Hepatocyte (in vitro differentiated cells): Measurements from ENCODE around the gene JADE1. TPM values are rescaled to one million over a fixed set of nuclear protein-coding genes. Genes with fewer than 3 reads are reported as not detected.
A peak's percentile ranks its signal among the peaks of the same experiment; 100 is the strongest.

Source experiments
- DNase-seq: peaks from one replicate; pipeline ENCODE4 v3.0.0-alpha.2; 2016; ENCODE audit warnings: low spot score
- H2AFZ ChIP-seq: fragments of 200-600 bp; sonication (generic); 2 replicates; pipeline ENCODE4 v1.6.0; 2016; ENCODE audit warnings: antibody characterized with exemption, mild to moderate bottlenecking
- H3K27ac ChIP-seq: fragments of 200-600 bp; sonication (generic); 2 replicates; pipeline ENCODE4 v1.5.1; 2016; ENCODE audit warnings: mild to moderate bottlenecking
- H3K27me3 ChIP-seq: fragments of 200-600 bp; sonication (generic); 2 replicates; pipeline ENCODE4 v1.6.1; 2016
- H3K36me3 ChIP-seq: fragments of 200-600 bp; sonication (generic); replicated peaks from 2 replicates; pipeline ENCODE4 v1.5.1; 2016; ENCODE audit warnings: low read depth; ENCODE audit not compliant: insufficient read depth
- H3K4me1 ChIP-seq: fragments of 200-600 bp; sonication (generic); 2 replicates; pipeline ENCODE4 v1.5.1; 2016; ENCODE audit warnings: mild to moderate bottlenecking, moderate library complexity; ENCODE audit not compliant: insufficient read depth
- H3K4me2 ChIP-seq: fragments of 200-600 bp; sonication (generic); 2 replicates; pipeline ENCODE4 v1.6.0; 2016
- H3K4me3 ChIP-seq: fragments of 200-600 bp; sonication (generic); 2 replicates; pipeline ENCODE4 v1.5.1; 2016; ENCODE audit warnings: mild to moderate bottlenecking
- H3K79me2 ChIP-seq: fragments of 200-600 bp; sonication (generic); 2 replicates; pipeline ENCODE4 v1.6.0; 2017; ENCODE audit warnings: mild to moderate bottlenecking
- H3K9me2 ChIP-seq: fragments of 200-600 bp; sonication (generic); replicated peaks from 2 replicates; pipeline ENCODE4 v1.6.0; 2017; ENCODE audit warnings: mild to moderate bottlenecking; ENCODE audit not compliant: insufficient read depth
- H3K9me3 ChIP-seq: fragments of 200-600 bp; sonication (generic); 2 replicates; pipeline ENCODE4 v1.5.1; 2016; ENCODE audit warnings: low read depth, mild to moderate bottlenecking
- H4K20me1 ChIP-seq: fragments of 200-600 bp; sonication (generic); 2 replicates; pipeline ENCODE4 v1.6.0; 2016; ENCODE audit warnings: mild to moderate bottlenecking; ENCODE audit not compliant: insufficient read depth, poor library complexity, severe bottlenecking
- CTCF ChIP-seq: fragments of 200-600 bp; sonication (generic); IDR thresholded peaks from 2 replicates; pipeline ENCODE4 v1.5.1; 2016; ENCODE audit warnings: antibody characterized with exemption, mild to moderate bottlenecking; ENCODE audit not compliant: poor library complexity
- EZH2 ChIP-seq: fragments of 200-600 bp; sonication (generic); IDR thresholded peaks from 2 replicates; pipeline ENCODE4 v1.6.1; 2016; ENCODE audit warnings: antibody characterized with exemption, mild to moderate bottlenecking, borderline replicate concordance
- EZH2phosphoT487 ChIP-seq: fragments of 200-600 bp; sonication (generic); IDR thresholded peaks from one replicate; pipeline ENCODE4 v1.6.1; 2018; ENCODE audit warnings: antibody characterized with exemption, mild to moderate bottlenecking, low read depth, moderate library complexity; ENCODE audit not compliant: unreplicated experiment, severe bottlenecking
- WGBS: methylation state at CpG from one replicate; pipeline ENCODE4 v1.1.6; 2016; ENCODE audit warnings: low lambda C conversion rate; ENCODE audit errors: missing lambda C conversion rate; 5-methylcytosine and 5-hydroxymethylcytosine counted together
- polyA plus RNA-seq: library from polyadenylated mRNA; unstranded; fragments of >200 nt; fragmentation: Nextera tagmentation; extraction: Ambion mirVana; gene quantifications from 2 replicates; pipeline ENCODE4 v1.2.1, GENCODE V29; 2016
- total RNA-seq: library from RNA; depleted of rRNA; stranded (reverse); fragments of >200 nt; gene quantifications from 2 replicates; pipeline ENCODE4 v1.2.3, GENCODE V29; 2014

JADE1 gene
- total and polyA plus RNA-seq, 2 experiments from 2014 or later = 21.0 to 27.7 TPM

DNA sequence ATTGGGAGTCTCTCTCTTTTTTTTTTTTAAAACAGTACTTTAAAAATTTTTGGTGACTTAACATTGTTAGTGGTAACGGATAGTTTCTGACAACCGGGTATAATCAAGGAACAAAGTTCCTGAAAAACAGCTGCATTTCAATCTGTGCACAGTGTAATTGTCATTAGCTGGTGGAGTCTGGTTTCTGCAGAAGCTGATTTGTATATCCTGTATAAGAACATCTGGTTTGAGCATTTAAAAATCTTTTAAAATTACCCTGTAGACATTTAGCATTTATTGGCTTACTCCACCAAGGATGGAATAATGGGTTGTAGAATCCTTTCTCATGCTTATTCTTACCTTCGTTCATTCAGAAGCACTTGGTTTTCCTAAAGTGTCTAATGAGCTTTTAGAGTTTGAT lies 11.2 kb downstream of the JADE1 start:
- TF ChIP-seq EZH2 (no peak), CTCF (no peak), EZH2phosphoT487 (no peak)
- no peaks in the 10 kb centered on the region for H3K27me3 ChIP-seq
- H3K36me3 ChIP-seq = no peaks in the 10 kb centered on the region
- DNase-seq = no peak
- 40% methylated on average over 3 of the region's 3 CpGs for WGBS
- H3K9me3 ChIP-seq = no peaks in the 10 kb centered on the region
- H3K9me2 ChIP-seq = no peaks in the 10 kb centered on the region
- no peak overlapping the region for H2AFZ ChIP-seq
- H3K4me3 ChIP-seq = no peak overlapping the region
- peak overlapping the region; percentile 4 for H3K4me2 ChIP-seq
- peaks cover 28% of the 10 kb centered on the region for H3K4me1 ChIP-seq
- H3K27ac ChIP-seq = peak overlapping the region; percentile 20
- H3K79me2 ChIP-seq = peaks cover 94% of the 10 kb centered on the region
- H4K20me1 ChIP-seq = peaks cover 15% of the 10 kb centered on the region

GRCh38 chr4:128821151-128821550 lies 11.7 kb downstream of the JADE1 start:
- Histone ChIP-seq H3K79me2 (peaks cover 94% of the 10 kb centered on the region), H3K4me2 (peak overlapping the region; percentile 4), H4K20me1 (peaks cover 12% of the 10 kb centered on the region), H3K27ac (peak overlapping the region; percentile 19), H2AFZ (no peak overlapping the region), H3K9me2 (no peaks in the 10 kb centered on the region), H3K9me3 (no peaks in the 10 kb centered on the region), H3K27me3 (no peaks in the 10 kb centered on the region), H3K4me1 (peaks cover 33% of the 10 kb centered on the region), H3K36me3 (no peaks in the 10 kb centered on the region), H3K4me3 (no peak overlapping the region)
- 55% methylated on average over 2 of the region's 2 CpGs for WGBS
- no peak for DNase-seq
- no peak for TF ChIP-seq CTCF
- TF ChIP-seq EZH2 = no peak
- TF ChIP-seq EZH2phosphoT487 = no peak

DNA sequence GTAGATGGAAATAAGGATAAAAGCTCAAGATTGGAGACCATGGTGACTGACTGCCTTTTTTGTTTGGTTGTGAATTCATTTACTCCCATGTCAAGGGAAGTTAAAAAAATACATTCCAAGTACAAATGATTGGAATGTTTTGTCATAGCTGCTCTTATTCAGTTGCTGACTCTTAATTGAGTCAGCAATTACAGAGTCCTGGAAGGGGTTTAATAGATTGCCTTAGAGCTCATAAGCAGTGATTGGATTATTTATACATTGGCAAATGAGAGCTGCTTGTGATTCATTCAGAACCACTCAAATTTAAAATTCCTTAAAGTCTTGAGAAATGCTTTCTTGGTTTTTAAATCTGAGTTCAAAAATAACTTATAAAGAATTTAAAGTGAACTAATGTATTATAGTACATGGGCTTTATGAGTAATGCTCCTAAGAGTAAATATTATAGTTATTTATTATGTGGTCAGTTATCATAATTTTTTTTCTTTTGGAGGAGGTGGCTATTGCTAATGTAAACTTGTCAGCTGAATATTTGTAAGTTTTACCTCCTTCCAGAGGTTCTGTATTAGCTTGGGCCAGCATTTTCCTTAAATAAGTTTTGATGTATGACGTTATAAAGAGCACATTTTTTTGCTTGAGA lies 13.6 kb downstream of the JADE1 start:
- DNase-seq = no peak
- Histone ChIP-seq H3K4me3 (no peak overlapping the region), H3K27me3 (no peaks in the 10 kb centered on the region), H3K9me2 (no peaks in the 10 kb centered on the region), H4K20me1 (peaks cover 9% of the 10 kb centered on the region), H3K27ac (peak overlapping the region; percentile 0), H3K79me2 (peaks cover 94% of the 10 kb centered on the region), H3K9me3 (no peaks in the 10 kb centered on the region), H3K36me3 (no peaks in the 10 kb centered on the region), H2AFZ (no peak overlapping the region), H3K4me1 (peaks cover 38% of the 10 kb centered on the region), H3K4me2 (no peak overlapping the region)
- 76% methylated on average over 1 of the region's 1 CpG for WGBS
- TF ChIP-seq CTCF = no peak
- no peak for TF ChIP-seq EZH2phosphoT487
- no peak for TF ChIP-seq EZH2
